GM12878 (cell line): ENCODE data around the gene MRPL53. TPM values are rescaled to one million over a fixed set of nuclear protein-coding genes. Genes with fewer than 3 reads are reported as not detected.

Experiments
- ATAC-seq: fragments of 200-7000 bp; cut with Tn5 transposase; 3 replicates; pipeline ENCODE4 v1.9.1; 2020; ENCODE audit warnings: mild to moderate bottlenecking, moderate library complexity
- Bru-seq: library from RNA; stranded (reverse); fragments of 400-500 nt; gene quantifications from one replicate; lab custom pipeline; 2021; lab: Mats Ljungman, UMichigan
- BruChase-seq, 2 experiments: library from RNA; stranded (reverse); fragments of 400-500 nt; gene quantifications; one replicate each; lab custom pipeline; 2021; lab: Mats Ljungman, UMichigan
- BruUV-seq: library from RNA; stranded (reverse); fragments of 400-500 nt; replicated peaks from 2 replicates; lab custom pipeline; 2021; lab: Mats Ljungman, UMichigan
- CTCF ChIA-PET: fragments of 300-600 bp; sonication (Branson Sonifier 250); formaldehyde crosslinking; extraction: SDS; loops from one replicate; lab custom pipeline; 2021; ENCODE audit warnings: inconsistent platforms; lab: Yijun Ruan, JAX
- POLR2A ChIA-PET: fragments of 350-600 bp; formaldehyde crosslinking; extraction: SDS; loops from one replicate; lab custom pipeline; 2021; ENCODE audit warnings: inconsistent platforms; lab: Charles Lee
- RAD21 ChIA-PET: fragments of 300-600 bp; sonication (Branson Sonifier 250); formaldehyde crosslinking; loops from one replicate; lab custom pipeline; 2023; ENCODE audit warnings: antibody characterized with exemption; ENCODE audit not compliant: unreplicated experiment; lab: Charles Lee
- SMC1A ChIA-PET: fragments of 300-600 bp; sonication (Branson Sonifier 250); formaldehyde crosslinking; loops from one replicate; lab custom pipeline; 2023; ENCODE audit not compliant: unreplicated experiment, uncharacterized antibody; lab: Charles Lee
- DNase-seq: peaks from one replicate; pipeline ENCODE4 v3.0.0-alpha.2; 2011; ENCODE audit warnings: low read depth, low spot score
- FAIRE-seq: peaks from 3 replicates; lab custom pipeline; 2011; peaks lifted over from hg19 to GRCh38; lab: Jason Lieb, UNC
- H2AFZ ChIP-seq: 2 replicates; pipeline ENCODE4 v1.6.0; 2011; ENCODE audit warnings: low read depth, low read length, control low read depth; ENCODE audit not compliant: control insufficient read depth
- H3K27ac ChIP-seq: 2 replicates; pipeline ENCODE4 v1.5.1; 2011; ENCODE audit warnings: control low read depth; ENCODE audit not compliant: control insufficient read depth, insufficient read depth
- H3K27me3 ChIP-seq, 2 experiments: replicated peaks in 1 of 2; 2 replicates each; pipeline versions ENCODE4 v1.6.0 to v1.6.1; 2011; ENCODE audit warnings: low read length in 1 of 2; ENCODE audit not compliant: control insufficient read depth in 2 of 2, insufficient read depth in 2 of 2
- H3K36me3 ChIP-seq, 2 experiments: 2 replicates each; pipeline ENCODE4 v1.5.1; 2011; ENCODE audit warnings: low read length in 1 of 2; ENCODE audit not compliant: control insufficient read depth in 2 of 2, insufficient read depth in 2 of 2
- H3K4me1 ChIP-seq: 2 replicates; pipeline ENCODE4 v1.6.1; 2011; ENCODE audit warnings: mild to moderate bottlenecking, low read length, moderate library complexity, mixed read lengths; ENCODE audit not compliant: control insufficient read depth, insufficient read depth
- H3K4me2 ChIP-seq: 2 replicates; pipeline ENCODE4 v1.6.0; 2011; ENCODE audit warnings: control low read depth; ENCODE audit not compliant: control insufficient read depth, insufficient read depth
- H3K4me3 ChIP-seq: fragments of 200-600 bp; sonication (generic); 2 replicates; pipeline ENCODE4 v1.5.1; 2016
- H3K79me2 ChIP-seq: 2 replicates; pipeline ENCODE4 v1.6.0; 2011; ENCODE audit warnings: low read length; ENCODE audit not compliant: control insufficient read depth, insufficient read depth
- H3K9ac ChIP-seq: 2 replicates; pipeline ENCODE4 v1.8.0; 2011; ENCODE audit warnings: low read length, control low read depth, mixed read lengths; ENCODE audit not compliant: control insufficient read depth, insufficient read depth
- H3K9me3 ChIP-seq: replicated peaks from 3 replicates; pipeline ENCODE4 v1.5.1; 2011; ENCODE audit warnings: mild to moderate bottlenecking, low read length; ENCODE audit not compliant: control insufficient read depth, insufficient read depth
- H4K20me1 ChIP-seq: 2 replicates; pipeline ENCODE4 v1.6.0; 2011; ENCODE audit not compliant: control insufficient read depth, insufficient read depth
- BCLAF1 ChIP-seq: fragments of 450-650 bp; IDR thresholded peaks from 2 replicates; pipeline ENCODE4 v1.6.1; 2017; ENCODE audit warnings: antibody characterized with exemption, mild to moderate bottlenecking, moderate library complexity
- BMI1 ChIP-seq: fragments of 450-650 bp; IDR thresholded peaks from 2 replicates; pipeline ENCODE4 v1.6.1; 2016; ENCODE audit warnings: mild to moderate bottlenecking, moderate library complexity, borderline replicate concordance
- CBFB ChIP-seq: IDR thresholded peaks from 2 replicates; pipeline ENCODE4 v1.6.1; 2016; ENCODE audit warnings: antibody characterized with exemption, low read depth
- HDAC2 ChIP-seq: fragments of 200-600 bp; sonication (generic); IDR thresholded peaks from 2 replicates; pipeline ENCODE4 v1.6.1; 2017
- HDGF ChIP-seq: fragments of 450-650 bp; IDR thresholded peaks from 2 replicates; pipeline ENCODE4 v1.6.1; 2016; ENCODE audit warnings: antibody characterized with exemption
- IKZF2 ChIP-seq, 2 experiments: fragments of 450-650 bp; IDR thresholded peaks; 2 replicates each; pipeline ENCODE4 v1.6.1; 2017; ENCODE audit warnings: mild to moderate bottlenecking in 2 of 2, moderate library complexity in 2 of 2
- IRF5 ChIP-seq: fragments of 450-650 bp; IDR thresholded peaks from 2 replicates; pipeline ENCODE4 v1.6.1; 2017; ENCODE audit warnings: borderline replicate concordance
- PML ChIP-seq: IDR thresholded peaks from 2 replicates; pipeline ENCODE4 v1.6.1; 2012; ENCODE audit warnings: low read length, inconsistent platforms
- RUNX3 ChIP-seq: IDR thresholded peaks from 2 replicates; pipeline ENCODE4 v1.6.1; 2012; ENCODE audit warnings: low read length, inconsistent platforms
- SIN3A ChIP-seq: IDR thresholded peaks from 2 replicates; pipeline ENCODE4 v1.6.1; 2012; ENCODE audit warnings: low read depth, low read length, improper control_type of control experiment
- SREBF2 ChIP-seq: IDR thresholded peaks from 2 replicates; pipeline ENCODE4 v1.6.1; 2012; ENCODE audit warnings: mild to moderate bottlenecking, low read length
- TARDBP ChIP-seq: IDR thresholded peaks from 2 replicates; pipeline ENCODE4 v1.6.1; 2016; ENCODE audit warnings: borderline replicate concordance
- WRNIP1 ChIP-seq: IDR thresholded peaks from 2 replicates; pipeline ENCODE4 v1.6.1; 2011; ENCODE audit warnings: low read depth, low read length, improper control_type of control experiment, borderline replicate concordance
- ZNF384 ChIP-seq: IDR thresholded peaks from 2 replicates; pipeline ENCODE4 v1.6.1; 2012; ENCODE audit warnings: low read depth, mild to moderate bottlenecking, low read length, improper control_type of control experiment, borderline replicate concordance
- WGBS: methylation state at CpG from one replicate; pipeline ENCODE4 v1.1.6; 2016; ENCODE audit warnings: low lambda C conversion rate; ENCODE audit not compliant: insufficient replicate concordance, insufficient coverage; ENCODE audit errors: missing lambda C conversion rate; 5-methylcytosine and 5-hydroxymethylcytosine counted together
- in situ Hi-C: fragments of 300-500 bp; cut with MboI; formaldehyde crosslinking; loops from 9 replicates; pipeline ENCODE4 v1.14.3; 2018; ENCODE audit warnings: mixed read lengths
- intact Hi-C: fragments of 100-400 bp; cut with micrococcal nuclease; formaldehyde crosslinking; loops from one replicate; pipeline ENCODE4 v1.14.2; 2022; ENCODE audit not compliant: unreplicated experiment
- long read RNA-seq, 2 experiments: library from polyadenylated mRNA; unstranded; transcript quantifications; one replicate each; pipeline ENCODE4 v2.0.0, GENCODE V29; 2019 to 2020
- polyA minus RNA-seq, 3 experiments: library from RNA; depleted of rRNA, polyadenylated mRNA; stranded (reverse); fragments of >200 nt; gene quantifications; 2 replicates each; pipeline ENCODE4 v1.2.3, GENCODE V29; 2011
- polyA plus RNA-seq, 11 experiments: library from polyadenylated mRNA; depleted of rRNA in 4 of 11; unstranded in 6 of 11; stranded (reverse) in 5 of 11; fragments of >200 nt; fragmentation: Nextera tagmentation in 4 of 11; fragmentation: Illumina TruSeq in 1 of 11; extraction: Ambion mirVana in 4 of 11; extraction: Trizol in 1 of 11; gene quantifications; 1 replicate in 1 of 11; 2 replicates in 10 of 11; pipeline versions ENCODE4 v1.2.1 to v1.2.3, GENCODE V29; 2011 to 2016; ENCODE audit warnings: inconsistent platforms in 2 of 11, missing spikeins in 2 of 11, low read depth in 1 of 11
- total RNA-seq, 4 experiments: library from RNA; depleted of rRNA in 3 of 4; stranded (reverse); fragments of >200 nt in 3 of 4; fragmentation: Illumina TruSeq in 1 of 4; extraction: Trizol in 1 of 4; gene quantifications; 2 replicates each; pipeline versions ENCODE4 v1.2.1 to v1.2.3, GENCODE V29; 2013 to 2021

Gene MRPL53
- 16.6 and 17.5 TPM in 2 replicates for total RNA-seq (2013; cell fraction: nucleolus; rRNA removed)
- 70.6 and 73.5 TPM in 2 replicates for total RNA-seq (2014; rRNA removed)
- 40.6 and 46.7 TPM in 2 replicates for total RNA-seq (2014; rRNA removed; fragmentation: Illumina TruSeq; extraction: Trizol)
- total RNA-seq (2021) = 131 and 146 TPM in 2 replicates
- 500 TPM for polyA plus RNA-seq (2011; ENCODE audit: low read depth)
- polyA plus RNA-seq (2011; rRNA removed) = 25.6 and 27.2 TPM in 2 replicates
- 54.6 and 96.1 TPM in 2 replicates for polyA plus RNA-seq (2011; cell fraction: cytosol; rRNA removed)
- 33.6 and 35.6 TPM in 2 replicates for polyA plus RNA-seq (2011; cell fraction: nucleus; rRNA removed)
- 98.1 and 123 TPM in 2 replicates for polyA plus RNA-seq (2012)
- polyA plus RNA-seq (2014; fragmentation: Illumina TruSeq; extraction: Trizol) = 3.7 and 15.1 TPM in 2 replicates
- 10 to 100 TPM; 40.8 to 94.1 TPM for polyA plus RNA-seq (2014; fragmentation: Nextera tagmentation; extraction: Ambion mirVana)
- polyA plus RNA-seq (2014; rRNA removed) = 88.3 and 116 TPM in 2 replicates
- 100 to 1,000 TPM; 166 to 167 TPM for polyA plus RNA-seq (2016; fragmentation: Nextera tagmentation; extraction: Ambion mirVana)
- 14.0 and 18.4 TPM in 2 replicates for polyA minus RNA-seq (2011; rRNA and poly(A)+ RNA removed)
- 11.6 and 14.1 TPM in 2 replicates for polyA minus RNA-seq (2011; cell fraction: cytosol; rRNA and poly(A)+ RNA removed)
- polyA minus RNA-seq (2011; cell fraction: nucleus; rRNA and poly(A)+ RNA removed) = 13.1 and 27.3 TPM in 2 replicates
- Bru-seq, nascent RNA = percentile 92 among the genes with signal in this experiment
- percentile 92 among the genes with signal in this experiment for BruChase-seq, experiment 1, labeled RNA remaining after a 6-hour chase
- percentile 88 among the genes with signal in this experiment for BruChase-seq, experiment 2, labeled RNA remaining after a 2-hour chase
- long read RNA-seq, experiment 1, transcript MRPL53-201 (3 exons, 1,162 nt) = major isoform, 24 of 24 reads
- long read RNA-seq, experiment 1, partial matches to known transcripts = 0 of 24 reads
- long read RNA-seq, experiment 1, other reads (novel, unspliced or antisense) = 0 of 24 reads
- long read RNA-seq, experiment 2, transcript MRPL53-201 (3 exons, 1,162 nt) = major isoform, 40 of 44 reads
- long read RNA-seq, experiment 2, partial matches to known transcripts = 0 of 44 reads
- long read RNA-seq, experiment 2, other reads (novel, unspliced or antisense) = 1 of 44 reads

GRCh38 chr2:74472086-74472944 is at the start of gene MRPL53:
Gene MRPL53, minus strand, starts transcription at chr2:74472680. Its CDS starts 20 bp downstream, at chr2:74472660.
- ChIA-PET RAD21 (interaction anchor here (0.7 to 2.1 kb wide), 5 partner anchors 10 to 32 kb away, joined by 3 to 20 read pairs (median 4); partner anchors contain the start of genes CCDC142, TTC31 and WBP1), SMC1A (interaction anchor here (0.6 to 2.4 kb wide), 10 partner anchors 10 to 473 kb away, joined by 3 to 11 read pairs (median 4); partner anchors contain the start of genes CCDC142 and TTC31), POLR2A (interaction anchor here (0.6 to 2.7 kb wide), 12 partner anchors 9 to 1064 kb away, joined by 3 to 22 read pairs (median 4); partner anchors contain the start of genes CCDC142, INO80B, TTC31 and WBP1), CTCF (interaction anchor here (0.6 to 2.7 kb wide), 10 partner anchors 10 to 223 kb away, joined by 3 to 20 read pairs (median 6); partner anchors contain the start of genes CCDC142 and TTC31)
- TSS peak; percentile 97 for BruUV-seq
- Histone ChIP-seq H3K4me2 (peak within 1 kb of the TSS; percentile 99), H3K9ac (peak within 1 kb of the TSS; percentile 85), H2AFZ (peak within 1 kb of the TSS; percentile 91), H3K27ac (peak within 1 kb of the TSS; percentile 93), H4K20me1 (no peaks in the 10 kb centered on the region), H3K79me2 (peaks cover 10% of the 10 kb centered on the region), H3K36me3 (peaks cover 0 to 3% of the 10 kb centered on the region in 2 experiments; a peak in 2 of 4 replicates), H3K4me3 (peak within 1 kb of the TSS; percentile 89), H3K9me3 (no peaks in the 10 kb centered on the region), H3K27me3 (no peaks in the 10 kb centered on the region), H3K4me1 (0 out of 2 replicates have a peak, but pooled peaks cover 6% of the 10 kb centered on the region)
- DNase-seq (peak; percentile 86), FAIRE-seq (peak; percentile 87), ATAC-seq (peak; percentile 94)
- intact Hi-C loops (no loop called here), in situ Hi-C loops (no loop called here)
- WGBS = 1% methylated on average over 66 of the region's 66 CpGs
- TF ChIP-seq TARDBP (peak; percentile 70), HDAC2 (no peak), SREBF2 (0 out of 2 replicates have a peak, but pooled peaks have one; percentile 50), BMI1 (no peak), PML (peak; percentile 98), SIN3A (no peak; the same call in 1 of the 2 replicates), HDGF (peak; percentile 71; the same call in 1 of the 2 replicates), ZNF384 (no peak), WRNIP1 (0 out of 2 replicates have a peak, but pooled peaks have one; percentile 54), IRF5 (no peak), CBFB (peak; percentile 91), IKZF2 (IDR thresholded peaks at IDR 0.05) (peak; percentile 26 to 44; a peak in 1 of 4 replicates), BCLAF1 (no peak), RUNX3 (peak; percentile 95)
